HEK293T (cell line): Measurements from ENCODE around the gene ACBD4.

ENCODE experiments used
- ARNT ChIP-seq: fragments of 450-650 bp; IDR thresholded peaks from 2 replicates; pipeline ENCODE4 v1.6.1; 2017; ENCODE audit warnings: mild to moderate bottlenecking
- FOXA1 ChIP-seq: fragments of 450-650 bp; IDR thresholded peaks from 2 replicates; pipeline ENCODE4 v1.6.1; 2016; ENCODE audit warnings: mild to moderate bottlenecking
- FOXK2 ChIP-seq: fragments of 450-650 bp; IDR thresholded peaks from 2 replicates; pipeline ENCODE4 v1.6.1; 2016; ENCODE audit warnings: mild to moderate bottlenecking
- FOXM1 ChIP-seq: fragments of 450-650 bp; IDR thresholded peaks from 2 replicates; pipeline ENCODE4 v1.6.1; 2017; ENCODE audit warnings: mild to moderate bottlenecking, borderline replicate concordance
- LEF1 ChIP-seq: fragments of 450-650 bp; IDR thresholded peaks from 2 replicates; pipeline ENCODE4 v1.6.1; 2017; ENCODE audit warnings: mild to moderate bottlenecking, borderline replicate concordance
- NFRKB ChIP-seq: fragments of 450-650 bp; IDR thresholded peaks from 2 replicates; pipeline ENCODE4 v1.6.1; 2016; ENCODE audit warnings: mild to moderate bottlenecking, moderate library complexity
- PKNOX1 ChIP-seq: fragments of 450-650 bp; IDR thresholded peaks from 2 replicates; pipeline ENCODE4 v1.6.1; 2016
- SP1 ChIP-seq: fragments of 450-650 bp; IDR thresholded peaks from 2 replicates; pipeline ENCODE4 v1.6.1; 2017
- SUZ12 ChIP-seq: fragments of 450-650 bp; IDR thresholded peaks from 2 replicates; pipeline ENCODE4 v1.6.1; 2016; ENCODE audit warnings: mild to moderate bottlenecking

- TF ChIP-seq FOXA1 (no peak), PKNOX1 (no peak), SP1 (no peak), LEF1 (no peak), FOXK2 (no peak), FOXM1 (no peak), NFRKB (no peak), ARNT (no peak), SUZ12 (no peak)
Observed at GRCh38 chr17:45135978-45136791, 698 bp downstream of the ACBD4 start.
